Raji (cell line): Measurements from ENCODE around the gene CPT1A.

Source experiments
- POLR2A ChIP-seq: IDR thresholded peaks from 2 replicates; pipeline ENCODE4 v1.6.1; 2011; ENCODE audit warnings: low read depth, low read length, control low read depth; ENCODE audit not compliant: insufficient read depth

The CPT1A gene

DNA sequence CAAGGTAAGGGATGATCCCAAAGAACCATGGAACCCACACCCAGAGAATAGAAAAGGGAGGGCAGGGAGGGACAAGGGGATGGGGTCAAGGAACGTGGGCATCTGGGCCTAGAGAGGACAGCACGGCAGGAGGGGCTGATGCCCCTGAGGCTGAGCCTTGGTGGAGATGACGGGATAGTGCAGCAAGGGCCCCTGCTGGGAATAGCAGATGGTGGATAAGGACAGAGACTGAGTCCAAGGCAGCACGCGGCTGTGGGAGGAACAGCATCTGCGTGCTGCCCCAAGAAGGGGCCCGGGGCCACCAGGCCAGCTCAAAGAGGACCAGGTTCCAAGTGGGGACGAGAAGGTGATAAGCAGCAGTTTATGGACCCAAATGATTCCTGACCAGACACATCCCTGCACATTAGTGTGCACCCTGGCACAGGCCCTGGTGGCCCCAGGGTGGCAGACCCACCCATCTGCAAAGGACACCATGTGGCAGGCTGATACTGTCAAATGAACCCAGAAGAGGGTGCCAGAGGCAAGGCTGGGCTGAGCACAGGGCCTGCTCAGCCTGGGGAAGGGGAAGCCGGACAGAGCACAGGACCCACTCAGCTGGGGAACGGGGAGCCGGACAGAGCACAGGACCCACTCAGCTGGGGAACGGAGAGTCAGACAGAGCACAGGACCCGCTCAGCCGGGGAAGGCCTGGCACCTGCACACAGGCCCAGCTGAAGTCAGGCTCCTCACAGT is 77.6 kb downstream of the CPT1A start:
- no peak for TF ChIP-seq POLR2A

DNA sequence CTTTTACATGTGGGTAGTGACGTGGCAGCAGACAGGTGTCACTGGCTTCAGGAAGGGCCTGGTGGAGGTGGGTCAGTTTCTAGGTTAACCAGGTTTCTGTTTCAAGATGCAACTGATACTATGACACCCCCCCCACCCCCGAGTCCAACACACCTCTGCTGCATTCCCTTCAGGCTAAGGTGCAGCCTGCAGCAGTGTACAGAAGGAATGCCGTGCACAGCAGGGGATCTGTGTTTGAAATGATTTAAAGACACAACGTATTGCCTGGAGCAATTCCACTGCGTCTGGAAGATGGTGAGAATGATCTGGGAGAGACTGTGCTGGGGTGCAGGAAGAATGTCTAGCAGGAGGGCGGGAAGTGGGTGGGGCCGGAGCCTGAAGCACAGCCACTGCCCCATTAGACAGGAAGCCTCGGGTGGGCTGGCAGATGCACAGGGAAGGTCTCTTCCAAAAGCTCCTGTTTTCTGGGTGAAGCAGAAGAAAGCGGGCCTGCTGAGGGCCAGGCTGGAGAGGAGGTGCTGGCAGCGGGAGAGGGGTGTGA is 78.5 kb downstream of the CPT1A start:
- TF ChIP-seq POLR2A, result no peak

DNA sequence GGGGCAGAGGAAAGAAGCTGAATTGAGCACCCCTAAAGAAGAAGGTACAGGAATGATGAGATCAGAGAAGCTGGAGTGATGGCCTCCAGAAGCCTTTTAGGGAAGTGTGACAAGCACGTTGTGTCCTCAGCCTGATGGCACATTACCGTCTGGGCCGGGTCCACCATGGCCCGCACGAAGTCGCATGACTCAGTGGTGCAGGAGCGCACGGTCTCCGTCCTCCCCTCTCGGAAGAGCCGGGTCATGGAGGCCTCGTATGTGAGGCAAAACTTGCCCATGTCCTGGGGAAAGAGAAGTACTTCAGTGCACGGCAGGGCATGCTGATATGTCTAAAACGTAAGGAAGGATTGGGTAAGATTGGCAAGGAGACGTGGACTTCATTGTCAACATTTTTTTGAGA is 79.2 kb downstream of the CPT1A start:
- TF ChIP-seq POLR2A, result no peak

DNA sequence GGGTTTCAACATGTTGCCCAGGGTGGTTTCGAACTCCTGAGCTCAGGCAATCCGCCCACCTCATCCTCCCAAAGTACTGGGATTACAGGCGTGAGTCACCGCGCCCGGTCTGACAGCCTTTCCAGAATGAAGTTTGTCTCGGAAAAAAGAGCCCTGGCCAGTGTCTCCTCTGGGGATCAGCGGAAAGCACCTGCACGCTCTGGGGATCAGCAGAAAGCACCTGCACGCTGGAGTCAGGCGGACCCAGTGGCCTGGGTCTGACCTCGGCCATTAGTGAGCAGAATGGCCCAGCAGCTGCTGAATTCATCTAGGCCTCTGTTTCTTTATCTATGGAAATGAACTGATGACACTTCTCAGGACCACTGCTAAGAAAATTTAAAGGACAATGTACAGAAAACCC is 79.9 kb downstream of the CPT1A start:
- TF ChIP-seq POLR2A, result no peak

DNA sequence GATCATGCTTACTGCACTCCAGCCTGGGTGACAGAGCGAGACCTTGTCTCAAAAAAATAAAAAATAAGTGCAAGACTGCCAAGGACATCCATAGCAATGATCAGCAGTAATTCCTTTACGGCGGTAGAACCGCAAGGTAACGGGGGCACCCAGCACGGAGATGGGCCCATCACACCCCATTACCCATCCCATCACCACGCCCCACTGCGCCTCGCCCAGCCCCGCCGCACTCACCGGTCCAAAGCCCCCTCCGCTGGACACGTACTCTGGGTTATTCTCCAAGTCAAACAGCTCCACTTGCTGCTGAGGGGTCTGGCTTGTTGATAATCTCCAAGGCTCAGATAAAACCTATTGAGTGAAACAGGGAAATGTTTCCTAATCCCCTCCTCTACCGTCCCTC is 81.7 kb downstream of the CPT1A start:
- no peak for TF ChIP-seq POLR2A

DNA sequence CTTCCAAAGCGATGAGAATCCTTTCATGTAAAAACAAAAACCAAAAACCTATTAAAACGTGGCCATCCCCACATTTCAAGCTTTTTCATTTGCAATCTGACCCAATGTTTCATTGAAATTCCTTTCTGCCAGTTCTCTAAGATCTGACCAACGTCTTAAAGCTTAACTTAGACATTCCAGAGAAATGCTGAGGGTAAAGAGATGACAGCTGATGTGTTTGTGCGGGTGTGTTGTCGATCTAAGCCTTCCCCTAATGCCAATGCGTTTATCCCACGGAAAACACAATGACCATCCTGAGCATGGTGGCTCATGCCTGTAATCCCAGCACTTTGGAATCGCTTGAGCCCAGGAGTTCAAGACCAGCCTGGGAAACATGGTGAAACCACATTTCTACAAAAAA is 84.0 kb downstream of the CPT1A start:
- TF ChIP-seq POLR2A, result no peak

DNA sequence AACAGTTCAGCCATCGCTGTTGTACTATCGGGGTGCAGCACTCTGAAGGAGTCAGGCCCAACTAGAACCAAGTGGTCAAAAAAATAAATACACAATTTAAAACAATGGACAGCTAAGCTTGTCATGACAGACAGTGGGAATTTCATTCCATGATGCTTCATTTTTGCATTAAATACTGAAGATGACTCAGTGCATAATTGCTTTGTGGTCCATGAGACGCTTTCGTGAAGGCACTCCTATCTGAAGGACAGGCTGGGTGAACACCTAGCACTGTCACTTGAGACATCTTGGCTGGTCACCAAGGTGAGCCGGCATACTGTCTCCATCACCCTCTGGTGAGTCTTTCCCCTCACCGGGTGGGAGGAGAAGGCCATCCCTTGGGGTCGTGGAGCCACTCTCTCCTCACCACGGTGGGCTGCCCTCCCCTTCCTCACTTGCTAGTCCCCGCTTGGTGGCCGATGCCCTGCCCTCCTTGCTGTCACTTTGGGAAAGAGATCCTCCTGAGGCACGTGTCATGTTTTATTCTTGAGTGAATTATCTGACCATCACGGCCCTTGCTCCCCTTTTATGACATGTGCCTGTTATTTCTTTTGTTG is 85.4 kb downstream of the CPT1A start:
- no peak for TF ChIP-seq POLR2A

DNA sequence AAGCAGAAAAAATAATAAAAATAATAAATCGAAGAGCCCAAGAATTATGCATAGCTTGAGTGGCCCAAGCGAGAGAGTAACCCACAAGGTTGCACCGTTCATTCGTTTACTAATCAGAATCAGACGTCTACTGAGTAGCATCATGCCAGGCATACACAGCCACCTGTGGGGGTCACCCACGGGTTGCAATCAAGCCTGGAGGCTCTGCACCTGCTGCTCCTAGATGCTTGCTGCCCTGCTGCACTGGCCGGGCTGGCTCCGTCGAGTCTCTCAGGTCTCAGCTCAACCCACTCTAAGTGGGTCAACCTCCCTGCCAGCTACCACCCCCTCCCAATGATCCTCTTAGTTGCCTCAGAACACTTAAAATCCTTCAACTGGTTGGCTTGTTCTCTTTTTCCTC is 88.4 kb downstream of the CPT1A start:
- no peak for TF ChIP-seq POLR2A

DNA sequence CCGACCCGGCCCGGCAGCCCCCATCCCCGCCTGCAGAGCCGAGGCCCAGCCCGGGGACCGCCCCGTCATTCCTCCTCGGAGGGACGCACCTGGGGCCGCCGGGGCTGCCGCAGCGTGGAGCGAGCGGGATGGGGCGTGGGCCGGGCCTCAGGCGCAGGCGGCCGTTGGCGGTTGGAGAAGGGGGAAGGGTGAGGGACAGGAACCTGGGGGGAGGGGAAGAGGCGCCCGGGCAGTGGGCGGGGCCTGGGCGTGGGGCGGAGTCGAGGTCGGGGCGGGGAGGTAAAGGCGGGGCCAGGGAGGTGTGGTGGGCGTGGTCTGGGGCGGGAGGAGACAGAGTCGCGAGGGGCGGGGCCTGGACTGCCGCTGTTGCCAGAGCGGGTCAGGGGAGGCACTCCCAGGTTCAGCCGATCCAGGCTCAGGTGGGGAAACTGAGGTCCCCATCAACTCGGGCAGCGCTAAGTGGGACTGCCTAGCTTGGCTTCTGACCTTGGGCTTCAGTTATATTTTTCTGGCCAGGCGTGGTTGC is 90.3 kb downstream of the CPT1A start, which contains the start of gene TESMIN:
Gene TESMIN (minus strand): TSS at position 190 of the 526 bp plus-strand sequence. CDS start 860 bp downstream, outside the sequence.
- peak; percentile 40 for TF ChIP-seq POLR2A

DNA sequence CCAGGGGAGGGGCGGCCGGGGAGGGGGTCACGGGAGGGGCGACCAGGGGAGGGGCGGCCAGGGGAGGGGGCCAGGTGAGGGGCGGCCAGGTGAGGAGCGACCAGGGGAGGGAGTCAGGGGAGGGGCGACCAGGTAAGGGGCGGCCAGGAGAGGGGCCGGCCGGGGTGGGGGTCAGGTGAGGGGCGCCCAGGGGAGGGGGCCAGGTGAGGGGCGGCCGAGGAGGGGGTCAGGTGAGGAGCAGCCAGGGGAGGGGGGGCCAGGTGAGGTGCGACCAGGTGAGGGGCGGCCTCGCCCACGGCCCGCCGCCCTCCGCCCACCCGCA is 90.8 kb downstream of the CPT1A start:
- TF ChIP-seq POLR2A, result no peak

DNA sequence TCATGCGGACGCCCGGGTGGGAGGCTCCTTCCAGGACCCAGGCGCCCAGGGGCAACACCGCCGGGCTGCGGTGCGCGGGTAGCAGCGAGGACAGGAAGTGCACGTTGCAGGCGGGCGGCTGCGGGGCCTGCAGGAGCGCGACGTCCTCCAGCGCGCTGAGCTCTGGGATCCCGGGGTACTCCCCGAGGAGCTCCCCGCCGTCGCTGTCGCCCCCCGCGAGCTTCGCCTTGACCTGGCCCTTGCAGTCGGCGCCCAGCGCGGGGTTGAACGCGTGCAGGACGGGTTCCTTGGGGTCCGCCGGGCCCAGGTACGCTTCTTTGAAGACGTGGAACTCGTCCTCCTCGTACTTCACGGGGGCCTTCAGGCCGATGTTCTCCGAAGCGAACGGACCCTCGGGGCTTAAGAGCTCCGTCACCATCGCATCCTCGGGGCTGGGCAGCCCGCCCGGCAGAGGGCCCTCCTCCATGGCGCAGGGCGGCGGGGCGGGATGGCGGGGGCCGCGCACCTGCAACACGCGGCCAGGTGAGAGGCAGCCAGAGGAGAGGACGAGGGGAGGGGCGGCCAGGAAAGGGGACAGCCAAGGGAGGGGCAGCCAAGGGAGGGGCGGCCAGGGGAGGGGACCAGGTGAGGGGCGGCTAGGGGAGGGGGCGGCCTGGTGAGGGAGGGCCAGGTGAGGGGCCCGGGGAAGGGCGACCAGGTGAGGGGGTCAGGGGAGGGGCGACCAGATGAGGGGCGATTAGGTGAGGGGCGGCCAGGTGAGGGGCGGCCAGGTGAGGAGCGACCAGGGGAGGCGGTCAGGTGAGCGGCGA is 91.3 kb downstream of the CPT1A start:
- no peak for TF ChIP-seq POLR2A

DNA sequence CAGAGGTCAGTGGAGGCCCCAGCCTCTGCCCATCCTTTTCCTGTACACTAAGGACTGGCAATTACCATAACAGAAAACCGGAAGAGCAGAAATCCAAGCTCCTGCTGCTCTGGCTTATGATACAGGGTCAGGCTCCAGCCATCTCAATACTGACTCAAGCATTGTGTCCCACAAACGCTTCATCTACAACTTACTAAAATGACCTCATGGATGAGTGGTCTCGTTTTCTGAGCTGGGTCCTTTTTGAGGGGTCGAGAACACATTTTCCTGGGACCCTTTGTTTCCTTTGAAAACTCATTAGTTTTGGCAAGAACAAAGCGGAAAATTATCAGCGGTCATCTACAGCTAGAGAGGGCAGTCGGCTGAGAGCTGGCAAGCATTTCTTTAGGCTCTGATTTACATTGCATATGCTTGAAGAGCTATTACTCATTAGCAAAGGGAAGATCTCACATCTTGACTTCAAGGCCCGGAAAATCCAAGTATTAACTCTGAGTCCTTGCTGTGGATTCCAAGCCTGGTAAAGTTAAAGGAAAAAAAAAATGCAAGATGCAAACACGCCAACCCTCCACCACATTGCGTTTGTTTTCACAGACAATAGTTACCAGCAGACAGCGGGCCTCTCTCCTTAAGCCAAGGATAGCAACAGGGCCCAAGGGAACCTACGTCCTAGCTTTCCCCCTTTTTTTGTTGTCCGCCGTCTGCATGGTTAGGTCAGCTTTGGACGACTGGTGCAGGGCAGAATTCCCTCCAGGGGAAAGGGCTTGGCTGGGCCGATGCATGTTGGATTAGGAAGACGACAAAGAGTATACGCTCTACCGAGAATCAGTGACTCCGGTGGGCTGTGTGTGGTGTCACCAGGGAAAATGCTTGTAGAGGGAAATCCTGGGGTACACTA is 92.2 kb downstream of the CPT1A start:
- no peak for TF ChIP-seq POLR2A

DNA sequence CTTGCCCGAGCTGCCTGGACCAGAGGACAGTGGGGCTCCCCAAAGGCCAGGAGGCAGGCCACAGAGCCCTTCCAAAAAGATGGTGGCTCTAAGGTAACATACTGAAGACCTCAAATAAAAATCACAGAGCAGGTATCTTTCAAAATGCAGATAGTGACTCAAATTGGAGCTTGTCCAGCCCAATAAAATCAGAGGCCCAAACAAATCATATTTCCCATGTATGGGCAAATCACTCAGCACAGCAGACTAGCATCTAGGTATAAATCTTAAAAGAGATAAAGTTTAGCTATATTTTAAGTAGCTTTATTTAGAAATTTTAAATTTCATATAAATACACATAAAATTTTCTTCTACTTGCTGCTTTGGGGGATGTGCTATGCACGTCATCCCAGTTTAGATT is 93.7 kb downstream of the CPT1A start:
- no peak for TF ChIP-seq POLR2A

DNA sequence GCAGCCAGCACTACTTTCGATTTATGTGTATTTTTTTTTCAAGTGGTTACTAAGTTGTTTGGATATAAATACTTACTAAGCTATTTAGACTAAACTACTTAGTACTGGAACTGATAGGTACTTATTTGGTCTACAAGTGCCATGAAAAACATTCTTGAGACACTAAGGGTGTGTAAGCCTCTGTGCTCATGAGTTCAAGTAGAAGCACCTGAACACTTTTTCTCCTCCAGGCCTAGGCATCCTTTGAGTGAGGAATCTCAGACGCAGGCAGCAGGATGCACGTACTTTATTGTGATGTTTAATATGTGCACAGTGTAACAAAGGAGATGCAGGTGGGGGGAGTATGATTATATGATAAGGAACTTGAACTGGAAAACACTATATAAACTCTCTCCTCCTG is 98.2 kb downstream of the CPT1A start:
- no peak for TF ChIP-seq POLR2A

DNA sequence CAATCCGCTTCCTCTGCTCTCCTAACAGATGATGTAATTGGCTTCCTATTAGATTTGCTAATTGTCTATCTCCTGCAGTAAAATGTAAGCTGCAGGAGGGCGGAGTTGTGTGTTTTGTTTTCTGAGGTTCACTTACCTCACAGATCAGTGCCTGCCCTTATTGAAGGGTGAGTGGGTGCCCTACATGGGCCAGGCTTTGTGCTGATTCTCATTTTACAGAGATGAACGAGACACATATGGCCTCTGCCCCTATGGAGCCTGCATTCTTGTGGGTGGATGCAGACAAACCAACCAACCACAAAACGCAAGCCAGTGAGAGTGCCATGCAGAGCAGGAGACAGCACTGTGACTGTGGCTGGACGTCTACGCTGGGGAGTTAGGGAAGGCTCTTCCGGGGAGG is 100.3 kb downstream of the CPT1A start:
- TF ChIP-seq POLR2A, result no peak
